AG10803 (cell line): ENCODE measurements around the gene CCL8.

Source experiments
- DNase-seq: peaks from one replicate; pipeline ENCODE4 v3.0.0; 2010; ENCODE audit warnings: low read depth
- H3K4me3 ChIP-seq: 2 replicates; pipeline ENCODE4 v1.5.1; 2011; ENCODE audit warnings: mild to moderate bottlenecking, low read length, control low read depth
- TF ChIP-seq, protein P1 (sequence below): conservative IDR thresholded peaks from 2 replicates; pipeline ENCODE4 v1.5.1; 2011; ENCODE audit warnings: mild to moderate bottlenecking, low read length, control low read depth, inconsistent platforms

Gene CCL8

DNA sequence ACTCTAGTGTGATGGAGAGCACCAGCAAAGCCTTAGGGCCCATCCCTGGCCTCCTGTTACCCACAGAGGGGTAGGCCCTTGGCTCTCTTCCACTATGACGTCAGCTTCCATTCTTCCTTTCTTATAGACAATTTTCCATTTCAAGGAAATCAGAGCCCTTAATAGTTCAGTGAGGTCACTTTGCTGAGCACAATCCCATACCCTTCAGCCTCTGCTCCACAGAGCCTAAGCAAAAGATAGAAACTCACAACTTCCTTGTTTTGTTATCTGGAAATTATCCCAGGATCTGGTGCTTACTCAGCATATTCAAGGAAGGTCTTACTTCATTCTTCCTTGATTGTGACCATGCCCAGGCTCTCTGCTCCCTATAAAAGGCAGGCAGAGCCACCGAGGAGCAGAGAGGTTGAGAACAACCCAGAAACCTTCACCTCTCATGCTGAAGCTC is at the start of gene CCL8:
CCL8 (plus strand) TSS at position 397 of the 445 bp plus-strand sequence. CDS start 67 bp downstream, outside the sequence.
- DNase-seq, result no peak
- no peak within 1 kb of the TSS for H3K4me3 ChIP-seq
- TF ChIP-seq, protein P1, sequence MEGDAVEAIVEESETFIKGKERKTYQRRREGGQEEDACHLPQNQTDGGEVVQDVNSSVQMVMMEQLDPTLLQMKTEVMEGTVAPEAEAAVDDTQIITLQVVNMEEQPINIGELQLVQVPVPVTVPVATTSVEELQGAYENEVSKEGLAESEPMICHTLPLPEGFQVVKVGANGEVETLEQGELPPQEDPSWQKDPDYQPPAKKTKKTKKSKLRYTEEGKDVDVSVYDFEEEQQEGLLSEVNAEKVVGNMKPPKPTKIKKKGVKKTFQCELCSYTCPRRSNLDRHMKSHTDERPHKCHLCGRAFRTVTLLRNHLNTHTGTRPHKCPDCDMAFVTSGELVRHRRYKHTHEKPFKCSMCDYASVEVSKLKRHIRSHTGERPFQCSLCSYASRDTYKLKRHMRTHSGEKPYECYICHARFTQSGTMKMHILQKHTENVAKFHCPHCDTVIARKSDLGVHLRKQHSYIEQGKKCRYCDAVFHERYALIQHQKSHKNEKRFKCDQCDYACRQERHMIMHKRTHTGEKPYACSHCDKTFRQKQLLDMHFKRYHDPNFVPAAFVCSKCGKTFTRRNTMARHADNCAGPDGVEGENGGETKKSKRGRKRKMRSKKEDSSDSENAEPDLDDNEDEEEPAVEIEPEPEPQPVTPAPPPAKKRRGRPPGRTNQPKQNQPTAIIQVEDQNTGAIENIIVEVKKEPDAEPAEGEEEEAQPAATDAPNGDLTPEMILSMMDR, result no peak

DNA sequence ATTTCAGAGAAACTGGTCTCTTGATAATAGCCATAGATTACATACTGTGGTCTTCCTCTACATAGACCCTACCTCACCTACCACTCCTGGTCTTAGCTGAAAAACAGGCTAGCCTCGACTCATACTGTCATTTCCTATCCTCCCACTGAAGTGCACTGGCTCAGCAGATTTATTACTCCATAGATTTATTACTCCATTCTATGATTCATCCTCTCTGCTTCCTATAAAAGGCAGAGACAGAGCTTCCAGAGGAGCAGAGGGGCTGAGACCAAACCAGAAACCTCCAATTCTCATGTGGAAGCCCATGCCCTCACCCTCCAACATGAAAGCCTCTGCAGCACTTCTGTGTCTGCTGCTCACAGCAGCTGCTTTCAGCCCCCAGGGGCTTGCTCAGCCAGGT is 49.3 kb upstream of the CCL8 start, which contains the start of gene CCL7:
CCL7 (plus strand) TSS at position 253 of the 400 bp plus-strand sequence; CDS start at position 323, 70 bp downstream.
- no peak for DNase-seq
- no peak within 1 kb of the TSS for H3K4me3 ChIP-seq
- TF ChIP-seq, protein P1, result no peak

GRCh38 chr17:34275881-34276280 is 43.4 kb upstream of the CCL8 start:
- peak; percentile 96 for DNase-seq

GRCh38 chr17:34276826-34277225 is 42.4 kb upstream of the CCL8 start:
- H3K4me3 ChIP-seq, result no peak overlapping the region
- TF ChIP-seq, protein P1, result no peak
- no peak for DNase-seq

More at GRCh38 chr17:34275881-34276280, 43.4 kb upstream of the CCL8 start:
- TF ChIP-seq, protein P1, result no peak
- H3K4me3 ChIP-seq, result no peak overlapping the region

DNA sequence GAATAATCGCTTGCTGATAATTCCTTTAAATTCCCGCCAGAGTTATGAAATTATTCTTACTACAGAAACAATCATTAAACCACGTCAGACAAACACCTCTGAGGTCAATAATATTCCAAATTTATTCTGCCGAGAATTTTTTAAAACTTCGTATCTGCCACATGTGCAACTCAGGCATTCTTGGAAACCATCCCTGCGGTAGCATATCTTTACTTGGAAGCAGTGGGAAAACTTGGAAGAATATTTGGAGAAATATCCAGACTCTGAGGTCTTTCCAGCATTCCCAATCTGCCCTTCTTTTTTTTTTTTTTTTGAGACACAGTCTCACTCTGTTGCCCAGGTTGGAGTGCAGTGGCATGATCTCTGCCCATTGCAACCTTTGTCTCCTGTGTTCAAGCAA is 35.7 kb upstream of the CCL8 start:
- H3K4me3 ChIP-seq, result no peak overlapping the region
- TF ChIP-seq, protein P1, result no peak
- DNase-seq, result no peak

GRCh38 chr17:34285286-34285792 is 33.9 kb upstream of the CCL8 start, which contains the start of gene CCL11:
CCL11 (plus strand) TSS chr17:34285742; CDS start chr17:34285809, 67 bp downstream.
- H3K4me3 ChIP-seq, result no peak within 1 kb of the TSS
- peak; percentile 12 for DNase-seq
- TF ChIP-seq, protein P1, result no peak

- DNase-seq, result no peak
- TF ChIP-seq, protein P1, result no peak
- no peak overlapping the region for H3K4me3 ChIP-seq
Observed at GRCh38 chr17:34287875-34288274, 31.4 kb upstream of the CCL8 start.
